Measurements from ENCODE around the gene FOXL3. TPM values are rescaled to one million over a fixed set of nuclear protein-coding genes. Genes with fewer than 3 reads are reported as not detected.

FOXL3 gene
- total and polyA plus RNA-seq, 2 donors (not counting 1 experiment from before 2014, with no cell fraction given), result not detected

GRCh38 chr7:309586-310228, 19.7 kb downstream of the FOXL3 start:
- H3K27ac ChIP-seq (ENCODE audit: low read length in 2 of 2), result no peak overlapping the region
- intact Hi-C loops (cut with micrococcal nuclease), result no loop called here
- H2AFZ ChIP-seq (ENCODE audit: insufficient read depth, low read depth, low read length, poor library complexity, severe bottlenecking), result no peak overlapping the region
- WGBS (ENCODE audit: insufficient coverage), result 97% methylated on average over 13 of the region's 19 CpGs
- Mint-ChIP-seq H3K9me3 (ENCODE audit: insufficient read depth) (peaks cover 7% of the 10 kb centered on the region), H3K27ac (no peak overlapping the region), H3K27me3 (peaks cover 14% of the 10 kb centered on the region), H3K4me3 (no peak overlapping the region), H3K4me1 (no peaks in the 10 kb centered on the region)
- no peak for TF ChIP-seq EZH2 (IDR thresholded peaks at IDR 0.05; ENCODE audit: borderline replicate concordance, insufficient read depth, low read depth, low read length, poor library complexity, severe bottlenecking)
- TF ChIP-seq CTCF (IDR thresholded peaks at IDR 0.05), result no peak
- H3K27me3 ChIP-seq (replicated peaks in 1 of 4; ENCODE audit: control extremely low read depth in 1 of 4, control insufficient read depth in 3 of 4, insufficient read depth in 4 of 4, low read length in 3 of 4), result no peaks in the 10 kb centered on the region
- H3K36me3 ChIP-seq (replicated peaks in 1 of 2; ENCODE audit: control extremely low read depth in 1 of 2, control insufficient read depth in 1 of 2, extremely low read depth in 1 of 2, insufficient read depth in 2 of 2, low read length in 1 of 2), result no peaks in the 10 kb centered on the region
- peaks cover 0 to 34% (median 5%) of the 10 kb centered on the region in 3 donors for H3K9me3 ChIP-seq (ENCODE audit: control extremely low read depth in 1 of 3, control insufficient read depth in 2 of 3, insufficient read depth in 1 of 3, low read length in 2 of 3)
- ATAC-seq (ENCODE audit: low read depth), result no peak
- no peak overlapping the region for H3K4me3 ChIP-seq (ENCODE audit: control extremely low read depth in 1 of 5, extremely low read depth in 1 of 5, insufficient read depth in 1 of 5, low read depth in 2 of 5, low read length in 4 of 5)
- no peak overlapping the region for H3K4me2 ChIP-seq (replicated peaks; ENCODE audit: low read depth, low read length, poor library complexity, severe bottlenecking)
- no peaks in the 10 kb centered on the region for H3K4me1 ChIP-seq (ENCODE audit: control insufficient read depth in 2 of 2, insufficient read depth in 2 of 2, low read length in 2 of 2)
- H3K9ac ChIP-seq (ENCODE audit: low read length), result no peak overlapping the region
- no peak for DNase-seq
- CTCF ChIA-PET, result interaction anchor here (1.5 kb wide), 1 partner anchor 11 kb away, joined by 7 read pairs; no protein-coding TSS in a partner anchor
- no peaks in the 10 kb centered on the region for H3K79me2 ChIP-seq (ENCODE audit: control insufficient read depth, insufficient read depth, low read length)
- H4K20me1 ChIP-seq (ENCODE audit: control insufficient read depth, insufficient read depth, low read length, poor library complexity, severe bottlenecking), result no peaks in the 10 kb centered on the region
- POLR2A ChIA-PET, result no interaction called here

- peaks cover 0 to 34% (median 5%) of the 10 kb centered on the region in 3 donors for H3K9me3 ChIP-seq (ENCODE audit: control extremely low read depth in 1 of 3, control insufficient read depth in 2 of 3, insufficient read depth in 1 of 3, low read length in 2 of 3)
- no peaks in the 10 kb centered on the region for H3K36me3 ChIP-seq (replicated peaks in 1 of 2; ENCODE audit: control extremely low read depth in 1 of 2, control insufficient read depth in 1 of 2, extremely low read depth in 1 of 2, insufficient read depth in 2 of 2, low read length in 1 of 2)
- no peak overlapping the region for H3K27ac Mint-ChIP-seq
- CTCF ChIA-PET, result interaction anchor here (1.3 kb wide), 1 partner anchor 11 kb away, joined by 5 read pairs; no protein-coding TSS in a partner anchor
- H2AFZ ChIP-seq (ENCODE audit: insufficient read depth, low read depth, low read length, poor library complexity, severe bottlenecking), result no peak overlapping the region
- H3K9me3 Mint-ChIP-seq (ENCODE audit: insufficient read depth), result peaks cover 12% of the 10 kb centered on the region
- WGBS (ENCODE audit: insufficient coverage), result 91% methylated on average over 14 of the region's 19 CpGs
- H3K4me3 Mint-ChIP-seq, result no peak overlapping the region
- TF ChIP-seq CTCF (IDR thresholded peaks at IDR 0.05) (no peak), EZH2 (IDR thresholded peaks at IDR 0.05; ENCODE audit: borderline replicate concordance, insufficient read depth, low read depth, low read length, poor library complexity, severe bottlenecking) (no peak)
- H3K4me1 Mint-ChIP-seq, result no peaks in the 10 kb centered on the region
- H3K27ac ChIP-seq (ENCODE audit: low read length in 2 of 2), result no peak overlapping the region
- H3K4me3 ChIP-seq (ENCODE audit: control extremely low read depth in 1 of 5, extremely low read depth in 1 of 5, insufficient read depth in 1 of 5, low read depth in 2 of 5, low read length in 4 of 5), result no peak overlapping the region
- ATAC-seq (ENCODE audit: low read depth) (no peak), DNase-seq (no peak)
- H3K9ac ChIP-seq (ENCODE audit: low read length), result no peak overlapping the region
- no peaks in the 10 kb centered on the region for H4K20me1 ChIP-seq (ENCODE audit: control insufficient read depth, insufficient read depth, low read length, poor library complexity, severe bottlenecking)
- no peak overlapping the region for H3K4me2 ChIP-seq (replicated peaks; ENCODE audit: low read depth, low read length, poor library complexity, severe bottlenecking)
- peaks cover 23% of the 10 kb centered on the region for H3K27me3 Mint-ChIP-seq
- intact Hi-C loops (cut with micrococcal nuclease), result no loop called here
- POLR2A ChIA-PET, result no interaction called here
- peaks cover 0 to 9% (median 0%) of the 10 kb centered on the region in 4 experiments for H3K27me3 ChIP-seq (replicated peaks in 1 of 4; ENCODE audit: control extremely low read depth in 1 of 4, control insufficient read depth in 3 of 4, insufficient read depth in 4 of 4, low read length in 3 of 4)
- no peaks in the 10 kb centered on the region for H3K4me1 ChIP-seq (ENCODE audit: control insufficient read depth in 2 of 2, insufficient read depth in 2 of 2, low read length in 2 of 2)
- H3K79me2 ChIP-seq (ENCODE audit: control insufficient read depth, insufficient read depth, low read length), result no peaks in the 10 kb centered on the region
Observed at GRCh38 chr7:311131-311680, 21.2 kb downstream of the FOXL3 start.
